GM12878 (cell line): ENCODE measurements around the gene PPP1R37. TPM values are rescaled to one million over a fixed set of nuclear protein-coding genes. Genes with fewer than 3 reads are reported as not detected.
A peak's percentile ranks its signal among the peaks of the same experiment; 100 is the strongest.

Source experiments
- ATAC-seq: fragments of 200-7000 bp; cut with Tn5 transposase; 3 replicates; pipeline ENCODE4 v1.9.1; 2020; ENCODE audit warnings: mild to moderate bottlenecking, moderate library complexity
- BruUV-seq: library from RNA; stranded (reverse); fragments of 400-500 nt; replicated peaks from 2 replicates; lab custom pipeline; 2021; lab: Mats Ljungman, UMichigan
- CTCF ChIA-PET: fragments of 300-600 bp; sonication (Branson Sonifier 250); formaldehyde crosslinking; extraction: SDS; loops from one replicate; lab custom pipeline; 2021; ENCODE audit warnings: inconsistent platforms; lab: Yijun Ruan, JAX
- POLR2A ChIA-PET: fragments of 350-600 bp; formaldehyde crosslinking; extraction: SDS; loops from one replicate; lab custom pipeline; 2021; ENCODE audit warnings: inconsistent platforms; lab: Charles Lee
- RAD21 ChIA-PET: fragments of 300-600 bp; sonication (Branson Sonifier 250); formaldehyde crosslinking; loops from one replicate; lab custom pipeline; 2023; ENCODE audit warnings: antibody characterized with exemption; ENCODE audit not compliant: unreplicated experiment; lab: Charles Lee
- SMC1A ChIA-PET: fragments of 300-600 bp; sonication (Branson Sonifier 250); formaldehyde crosslinking; loops from one replicate; lab custom pipeline; 2023; ENCODE audit not compliant: unreplicated experiment, uncharacterized antibody; lab: Charles Lee
- DNase-seq: peaks from one replicate; pipeline ENCODE4 v3.0.0-alpha.2; 2011; ENCODE audit warnings: low read depth, low spot score
- FAIRE-seq: peaks from 3 replicates; lab custom pipeline; 2011; peaks lifted over from hg19 to GRCh38; lab: Jason Lieb, UNC
- H2AFZ ChIP-seq: 2 replicates; pipeline ENCODE4 v1.6.0; 2011; ENCODE audit warnings: low read depth, low read length, control low read depth; ENCODE audit not compliant: control insufficient read depth
- H3K27ac ChIP-seq: 2 replicates; pipeline ENCODE4 v1.5.1; 2011; ENCODE audit warnings: control low read depth; ENCODE audit not compliant: control insufficient read depth, insufficient read depth
- H3K27me3 ChIP-seq, 2 experiments: replicated peaks in 1 of 2; 2 replicates each; pipeline versions ENCODE4 v1.6.0 to v1.6.1; 2011; ENCODE audit warnings: low read length in 1 of 2; ENCODE audit not compliant: control insufficient read depth in 2 of 2, insufficient read depth in 2 of 2
- H3K36me3 ChIP-seq, 2 experiments: 2 replicates each; pipeline ENCODE4 v1.5.1; 2011; ENCODE audit warnings: low read length in 1 of 2; ENCODE audit not compliant: control insufficient read depth in 2 of 2, insufficient read depth in 2 of 2
- H3K4me1 ChIP-seq: 2 replicates; pipeline ENCODE4 v1.6.1; 2011; ENCODE audit warnings: mild to moderate bottlenecking, low read length, moderate library complexity, mixed read lengths; ENCODE audit not compliant: control insufficient read depth, insufficient read depth
- H3K4me2 ChIP-seq: 2 replicates; pipeline ENCODE4 v1.6.0; 2011; ENCODE audit warnings: control low read depth; ENCODE audit not compliant: control insufficient read depth, insufficient read depth
- H3K4me3 ChIP-seq: fragments of 200-600 bp; sonication (generic); 2 replicates; pipeline ENCODE4 v1.5.1; 2016
- H3K79me2 ChIP-seq: 2 replicates; pipeline ENCODE4 v1.6.0; 2011; ENCODE audit warnings: low read length; ENCODE audit not compliant: control insufficient read depth, insufficient read depth
- H3K9ac ChIP-seq: 2 replicates; pipeline ENCODE4 v1.8.0; 2011; ENCODE audit warnings: low read length, control low read depth, mixed read lengths; ENCODE audit not compliant: control insufficient read depth, insufficient read depth
- H3K9me3 ChIP-seq: replicated peaks from 3 replicates; pipeline ENCODE4 v1.5.1; 2011; ENCODE audit warnings: mild to moderate bottlenecking, low read length; ENCODE audit not compliant: control insufficient read depth, insufficient read depth
- H4K20me1 ChIP-seq: 2 replicates; pipeline ENCODE4 v1.6.0; 2011; ENCODE audit not compliant: control insufficient read depth, insufficient read depth
- CBX3 ChIP-seq: fragments of 200-600 bp; sonication (generic); IDR thresholded peaks from 2 replicates; pipeline ENCODE4 v1.6.1; 2016; ENCODE audit warnings: low read depth, borderline replicate concordance
- GATAD2B ChIP-seq: fragments of 450-650 bp; conservative IDR thresholded peaks from 2 replicates; pipeline ENCODE4 v1.6.1; 2017; ENCODE audit warnings: low read depth, mild to moderate bottlenecking, moderate library complexity
- HDGF ChIP-seq: fragments of 450-650 bp; IDR thresholded peaks from 2 replicates; pipeline ENCODE4 v1.6.1; 2016; ENCODE audit warnings: antibody characterized with exemption
- NR2F1 ChIP-seq: fragments of 450-650 bp; conservative IDR thresholded peaks from 2 replicates; pipeline ENCODE4 v1.6.1; 2017; ENCODE audit warnings: mild to moderate bottlenecking
- PKNOX1 ChIP-seq: fragments of 450-650 bp; IDR thresholded peaks from 2 replicates; pipeline ENCODE4 v1.6.1; 2016; ENCODE audit warnings: mild to moderate bottlenecking
- POLR2A ChIP-seq: IDR thresholded peaks from 2 replicates; pipeline ENCODE4 v1.6.1; 2011; ENCODE audit warnings: low read depth, mild to moderate bottlenecking, low read length
- POU2F2 ChIP-seq: IDR thresholded peaks from 3 replicates; pipeline ENCODE4 v1.6.1; 2011; ENCODE audit warnings: low read depth, mild to moderate bottlenecking, low read length, borderline replicate concordance
- RAD51 ChIP-seq: fragments of 450-650 bp; IDR thresholded peaks from 2 replicates; pipeline ENCODE4 v1.6.1; 2016; ENCODE audit warnings: moderate library complexity, mild to moderate bottlenecking, inconsistent platforms
- SMARCA5 ChIP-seq: fragments of 450-650 bp; IDR thresholded peaks from 2 replicates; pipeline ENCODE4 v1.6.1; 2017; ENCODE audit warnings: mild to moderate bottlenecking
- SPI1 ChIP-seq: IDR thresholded peaks from 2 replicates; pipeline ENCODE4 v1.6.1; 2011; ENCODE audit warnings: low read depth, mild to moderate bottlenecking, low read length, moderate library complexity, borderline replicate concordance; ENCODE audit not compliant: insufficient read depth
- USF1 ChIP-seq: IDR thresholded peaks from 2 replicates; pipeline ENCODE4 v1.6.1; 2011; ENCODE audit warnings: borderline replicate concordance, low read depth, mild to moderate bottlenecking, moderate library complexity, mixed read lengths, low read length; ENCODE audit not compliant: insufficient read depth; ENCODE audit errors: extremely low read length
- ZNF24 ChIP-seq: fragments of 450-650 bp; IDR thresholded peaks from 2 replicates; pipeline ENCODE4 v1.6.1; 2017; ENCODE audit warnings: antibody characterized with exemption, mild to moderate bottlenecking
- WGBS: methylation state at CpG from one replicate; pipeline ENCODE4 v1.1.6; 2016; ENCODE audit warnings: low lambda C conversion rate; ENCODE audit not compliant: insufficient replicate concordance, insufficient coverage; ENCODE audit errors: missing lambda C conversion rate; 5-methylcytosine and 5-hydroxymethylcytosine counted together
- in situ Hi-C: fragments of 300-500 bp; cut with MboI; formaldehyde crosslinking; loops from 9 replicates; pipeline ENCODE4 v1.14.3; 2018; ENCODE audit warnings: mixed read lengths
- intact Hi-C: fragments of 100-400 bp; cut with micrococcal nuclease; formaldehyde crosslinking; loops from one replicate; pipeline ENCODE4 v1.14.2; 2022; ENCODE audit not compliant: unreplicated experiment
- polyA plus RNA-seq, 11 experiments: library from polyadenylated mRNA; depleted of rRNA in 4 of 11; unstranded in 6 of 11; stranded (reverse) in 5 of 11; fragments of >200 nt; fragmentation: Nextera tagmentation in 4 of 11; fragmentation: Illumina TruSeq in 1 of 11; extraction: Ambion mirVana in 4 of 11; extraction: Trizol in 1 of 11; gene quantifications; 1 replicate in 1 of 11; 2 replicates in 10 of 11; pipeline versions ENCODE4 v1.2.1 to v1.2.3, GENCODE V29; 2011 to 2016; ENCODE audit warnings: inconsistent platforms in 2 of 11, missing spikeins in 2 of 11, low read depth in 1 of 11
- total RNA-seq, 4 experiments: library from RNA; depleted of rRNA in 3 of 4; stranded (reverse); fragments of >200 nt in 3 of 4; fragmentation: Illumina TruSeq in 1 of 4; extraction: Trizol in 1 of 4; gene quantifications; 2 replicates each; pipeline versions ENCODE4 v1.2.1 to v1.2.3, GENCODE V29; 2013 to 2021
- TF ChIP-seq, protein P1 (sequence below): IDR thresholded peaks from 2 replicates; pipeline ENCODE4 v1.6.1; 2011; ENCODE audit warnings: low read depth, low read length, improper control_type of control experiment, borderline replicate concordance
- TF ChIP-seq, protein P2 (sequence below): fragments of 450-650 bp; IDR thresholded peaks from 2 replicates; pipeline ENCODE4 v1.6.1; 2016; ENCODE audit warnings: mild to moderate bottlenecking
- TF ChIP-seq, protein P3 (sequence below): fragments of 450-650 bp; IDR thresholded peaks from 2 replicates; pipeline ENCODE4 v1.6.1; 2017; ENCODE audit warnings: mild to moderate bottlenecking

The PPP1R37 gene
- total and polyA plus RNA-seq, 10 of the 15 experiments (the other 5 are each of a cell fraction or from before 2014, with no cell fraction given): 0.09 to 21.3 (median 5.1) TPM; not detected in 1

DNA sequence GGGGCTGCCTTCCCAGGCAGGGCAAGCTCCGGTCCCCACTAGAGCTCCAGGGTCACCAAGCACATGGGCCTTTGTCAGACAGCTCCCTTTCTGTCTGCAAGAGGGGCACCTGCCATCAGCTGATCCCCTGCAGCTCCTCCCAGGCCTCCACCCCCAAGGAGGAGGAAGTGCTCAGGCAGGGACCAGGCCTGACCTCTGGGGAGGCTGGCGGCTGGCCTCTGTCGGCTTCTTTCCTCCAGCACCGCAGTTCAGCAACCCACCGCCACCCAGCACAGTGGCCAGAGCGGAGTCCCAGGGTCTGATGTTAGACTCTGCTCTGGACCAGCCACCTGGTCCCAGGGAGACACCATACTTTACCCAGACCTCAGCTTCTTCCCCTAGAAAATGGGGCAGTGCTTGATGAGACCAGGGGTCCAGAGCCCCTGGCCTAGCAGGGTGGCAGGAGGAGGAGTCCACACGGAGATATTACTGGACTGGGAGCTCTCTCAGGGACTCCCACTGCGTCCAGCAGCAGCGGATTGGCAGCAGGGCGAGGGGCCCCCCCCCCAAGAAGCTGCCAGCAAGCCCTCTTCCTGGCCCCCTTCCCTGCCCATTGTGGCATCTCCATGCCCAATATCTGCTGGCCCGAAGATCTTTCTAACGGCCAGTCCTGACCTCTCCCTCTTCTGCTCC is 43.7 kb downstream of the PPP1R37 start:
- no peak for DNase-seq

More for the DNA sequence above, 43.7 kb downstream of the PPP1R37 start:
- ChIA-PET SMC1A (interaction anchor here (0.9 to 4.0 kb wide), 13 partner anchors 10 to 112 kb away, joined by 3 to 39 read pairs (median 5); partner anchors contain the start of genes BLOC1S3, CLASRP, PPP1R37 and TRAPPC6A), POLR2A (interaction anchor here (0.5 to 4.5 kb wide), 20 partner anchors 11 to 994 kb away, joined by 3 to 33 read pairs (median 4); partner anchors contain the start of genes BLOC1S3, CLASRP, PPP1R37 and TRAPPC6A), RAD21 (interaction anchor here (0.8 to 2.7 kb wide), 17 partner anchors 9 to 112 kb away, joined by 3 to 21 read pairs (median 5); partner anchors contain the start of genes BLOC1S3, GEMIN7, PPP1R37 and TRAPPC6A), CTCF (interaction anchor here (0.6 to 5.6 kb wide), 15 partner anchors 11 to 427 kb away, joined by 3 to 39 read pairs (median 6); partner anchors contain the start of genes BLOC1S3, GEMIN7, PPP1R37 and TRAPPC6A)
- peak; percentile 73 for ATAC-seq
- peak overlapping the region; percentile 39; the same call in 1 of the 2 replicates for H3K4me3 ChIP-seq
- H3K9me3 ChIP-seq: no peaks in the 10 kb centered on the region
- H2AFZ ChIP-seq: no peak overlapping the region
- in situ Hi-C loops (no loop called here), intact Hi-C loops (loop anchor here (1.0 to 5.0 kb wide), 4 partner anchors 28 to 201 kb away; partner anchors contain the start of genes GEMIN7 and ZNF296)
- no peaks in the 10 kb centered on the region for H4K20me1 ChIP-seq
- peak overlapping the region; percentile 73 for H3K4me2 ChIP-seq
- H3K9ac ChIP-seq: peak overlapping the region; percentile 59
- TF ChIP-seq POLR2A (peak; percentile 44; the same call in 1 of the 2 replicates), HDGF (peak; percentile 56; the same call in 1 of the 2 replicates), RAD51 (peak; percentile 22; the same call in 1 of the 2 replicates), SPI1 (peak; percentile 84), USF1 (peak; percentile 41), CBX3 (no peak), PKNOX1 (peak; percentile 2; the same call in 1 of the 2 replicates), ZNF24 (no peak), GATAD2B (peak; percentile 19; the same call in 1 of the 2 replicates), POU2F2 (0 out of 3 replicates have a peak, but pooled peaks have one; percentile 17), SMARCA5 (0 out of 2 replicates have a peak, but pooled peaks have one; percentile 50), NR2F1 (peak; percentile 75)
- TF ChIP-seq, protein P1, sequence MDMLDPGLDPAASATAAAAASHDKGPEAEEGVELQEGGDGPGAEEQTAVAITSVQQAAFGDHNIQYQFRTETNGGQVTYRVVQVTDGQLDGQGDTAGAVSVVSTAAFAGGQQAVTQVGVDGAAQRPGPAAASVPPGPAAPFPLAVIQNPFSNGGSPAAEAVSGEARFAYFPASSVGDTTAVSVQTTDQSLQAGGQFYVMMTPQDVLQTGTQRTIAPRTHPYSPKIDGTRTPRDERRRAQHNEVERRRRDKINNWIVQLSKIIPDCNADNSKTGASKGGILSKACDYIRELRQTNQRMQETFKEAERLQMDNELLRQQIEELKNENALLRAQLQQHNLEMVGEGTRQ: peak; percentile 20
- TF ChIP-seq, protein P2, sequence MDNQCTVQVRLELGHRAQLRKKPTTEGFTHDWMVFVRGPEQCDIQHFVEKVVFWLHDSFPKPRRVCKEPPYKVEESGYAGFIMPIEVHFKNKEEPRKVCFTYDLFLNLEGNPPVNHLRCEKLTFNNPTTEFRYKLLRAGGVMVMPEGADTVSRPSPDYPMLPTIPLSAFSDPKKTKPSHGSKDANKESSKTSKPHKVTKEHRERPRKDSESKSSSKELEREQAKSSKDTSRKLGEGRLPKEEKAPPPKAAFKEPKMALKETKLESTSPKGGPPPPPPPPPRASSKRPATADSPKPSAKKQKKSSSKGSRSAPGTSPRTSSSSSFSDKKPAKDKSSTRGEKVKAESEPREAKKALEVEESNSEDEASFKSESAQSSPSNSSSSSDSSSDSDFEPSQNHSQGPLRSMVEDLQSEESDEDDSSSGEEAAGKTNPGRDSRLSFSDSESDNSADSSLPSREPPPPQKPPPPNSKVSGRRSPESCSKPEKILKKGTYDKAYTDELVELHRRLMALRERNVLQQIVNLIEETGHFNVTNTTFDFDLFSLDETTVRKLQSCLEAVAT: 0 out of 2 replicates have a peak, but pooled peaks have one; percentile 10
- TF ChIP-seq, protein P3, sequence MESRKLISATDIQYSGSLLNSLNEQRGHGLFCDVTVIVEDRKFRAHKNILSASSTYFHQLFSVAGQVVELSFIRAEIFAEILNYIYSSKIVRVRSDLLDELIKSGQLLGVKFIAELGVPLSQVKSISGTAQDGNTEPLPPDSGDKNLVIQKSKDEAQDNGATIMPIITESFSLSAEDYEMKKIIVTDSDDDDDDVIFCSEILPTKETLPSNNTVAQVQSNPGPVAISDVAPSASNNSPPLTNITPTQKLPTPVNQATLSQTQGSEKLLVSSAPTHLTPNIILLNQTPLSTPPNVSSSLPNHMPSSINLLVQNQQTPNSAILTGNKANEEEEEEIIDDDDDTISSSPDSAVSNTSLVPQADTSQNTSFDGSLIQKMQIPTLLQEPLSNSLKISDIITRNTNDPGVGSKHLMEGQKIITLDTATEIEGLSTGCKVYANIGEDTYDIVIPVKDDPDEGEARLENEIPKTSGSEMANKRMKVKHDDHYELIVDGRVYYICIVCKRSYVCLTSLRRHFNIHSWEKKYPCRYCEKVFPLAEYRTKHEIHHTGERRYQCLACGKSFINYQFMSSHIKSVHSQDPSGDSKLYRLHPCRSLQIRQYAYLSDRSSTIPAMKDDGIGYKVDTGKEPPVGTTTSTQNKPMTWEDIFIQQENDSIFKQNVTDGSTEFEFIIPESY: no peak
- H3K4me1 ChIP-seq: peaks cover 51% of the 10 kb centered on the region
- H3K36me3 ChIP-seq: peaks cover 3 to 8% of the 10 kb centered on the region in 2 experiments; a peak in 3 of 4 replicates
- peaks cover 31% of the 10 kb centered on the region for H3K79me2 ChIP-seq
- 41% methylated on average over 11 of the region's 12 CpGs for WGBS
- no peak for FAIRE-seq
- H3K27me3 ChIP-seq: no peaks in the 10 kb centered on the region
- TSS peak; percentile 94 for BruUV-seq
- H3K27ac ChIP-seq: peak overlapping the region; percentile 97
